Measurements from ENCODE around the gene CCDC12.

The CCDC12 gene

DNA sequence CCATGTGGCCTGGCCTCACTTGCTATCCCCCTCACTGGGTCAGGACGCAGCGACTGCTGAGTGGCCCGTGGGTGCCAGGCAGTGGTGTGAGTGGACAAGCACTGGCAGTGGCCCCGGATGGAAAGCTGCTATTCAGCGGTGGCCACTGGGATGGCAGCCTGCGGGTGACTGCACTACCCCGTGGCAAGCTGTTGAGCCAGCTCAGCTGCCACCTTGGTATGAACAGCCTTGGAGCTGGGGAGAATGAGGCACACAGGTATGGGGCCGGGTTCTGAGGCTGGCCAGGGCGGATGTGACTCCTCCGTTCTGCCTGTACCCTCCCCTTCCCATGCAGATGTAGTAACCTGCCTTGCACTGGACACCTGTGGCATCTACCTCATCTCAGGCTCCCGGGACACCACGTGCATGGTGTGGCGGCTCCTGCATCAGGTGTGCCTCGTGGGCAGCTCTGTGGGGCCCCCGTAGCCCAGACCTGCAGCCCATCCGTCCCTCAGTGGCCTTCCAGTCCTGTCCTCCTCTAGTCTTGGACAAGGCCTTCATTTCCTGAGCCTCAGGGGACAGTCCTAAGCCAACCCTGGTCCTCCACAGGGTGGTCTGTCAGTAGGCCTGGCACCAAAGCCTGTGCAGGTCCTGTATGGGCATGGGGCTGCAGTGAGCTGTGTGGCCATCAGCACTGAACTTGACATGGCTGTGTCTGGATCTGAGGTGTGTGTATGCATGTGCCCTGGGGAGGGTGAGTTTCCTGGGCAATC, 31.1 kb upstream of the CCDC12 start:
- no peak for FAIRE-seq

DNA sequence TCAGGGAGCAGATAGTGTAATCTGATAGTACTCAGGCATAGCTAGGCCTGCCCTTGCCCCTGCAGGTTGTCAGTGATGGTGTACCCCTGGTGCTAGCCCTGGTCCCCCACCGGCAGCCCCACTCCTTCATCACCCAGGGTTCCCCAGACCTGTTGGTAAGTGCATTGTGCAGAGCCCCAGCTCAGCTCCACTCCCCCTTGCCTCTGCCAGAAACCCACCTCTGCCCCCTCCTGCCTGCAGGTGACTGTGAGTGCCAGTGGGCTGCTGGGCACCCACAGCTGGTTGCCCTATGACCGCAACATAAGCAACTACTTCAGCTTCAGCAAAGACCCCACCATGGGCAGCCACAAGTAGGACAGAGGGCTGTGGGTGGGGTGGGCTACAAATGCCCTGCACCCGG, 30.5 kb upstream of the CCDC12 start:
- FAIRE-seq = no peak

DNA sequence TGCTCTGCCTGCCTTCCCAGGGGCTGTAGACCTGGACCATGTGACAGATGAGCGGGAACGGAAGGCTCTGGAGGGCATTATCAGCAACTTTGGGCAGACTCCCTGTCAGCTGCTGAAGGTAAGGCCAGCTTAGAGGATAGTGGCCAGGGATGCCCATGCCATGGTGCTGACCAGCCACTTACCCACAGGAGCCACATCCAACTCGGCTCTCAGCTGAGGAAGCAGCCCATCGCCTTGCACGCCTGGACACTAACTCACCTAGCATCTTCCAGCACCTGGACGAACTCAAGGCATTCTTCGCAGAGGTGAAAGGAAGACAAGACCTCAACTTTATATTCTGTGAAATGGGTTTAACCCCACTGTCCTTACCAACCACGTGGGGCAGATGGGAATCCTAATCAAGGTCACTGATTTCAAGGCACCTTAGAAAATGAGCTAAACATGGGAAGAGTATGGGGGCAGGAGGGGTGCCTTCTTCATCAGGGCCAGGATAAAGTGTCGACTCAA, 29.7 kb upstream of the CCDC12 start:
- FAIRE-seq = no peak

DNA sequence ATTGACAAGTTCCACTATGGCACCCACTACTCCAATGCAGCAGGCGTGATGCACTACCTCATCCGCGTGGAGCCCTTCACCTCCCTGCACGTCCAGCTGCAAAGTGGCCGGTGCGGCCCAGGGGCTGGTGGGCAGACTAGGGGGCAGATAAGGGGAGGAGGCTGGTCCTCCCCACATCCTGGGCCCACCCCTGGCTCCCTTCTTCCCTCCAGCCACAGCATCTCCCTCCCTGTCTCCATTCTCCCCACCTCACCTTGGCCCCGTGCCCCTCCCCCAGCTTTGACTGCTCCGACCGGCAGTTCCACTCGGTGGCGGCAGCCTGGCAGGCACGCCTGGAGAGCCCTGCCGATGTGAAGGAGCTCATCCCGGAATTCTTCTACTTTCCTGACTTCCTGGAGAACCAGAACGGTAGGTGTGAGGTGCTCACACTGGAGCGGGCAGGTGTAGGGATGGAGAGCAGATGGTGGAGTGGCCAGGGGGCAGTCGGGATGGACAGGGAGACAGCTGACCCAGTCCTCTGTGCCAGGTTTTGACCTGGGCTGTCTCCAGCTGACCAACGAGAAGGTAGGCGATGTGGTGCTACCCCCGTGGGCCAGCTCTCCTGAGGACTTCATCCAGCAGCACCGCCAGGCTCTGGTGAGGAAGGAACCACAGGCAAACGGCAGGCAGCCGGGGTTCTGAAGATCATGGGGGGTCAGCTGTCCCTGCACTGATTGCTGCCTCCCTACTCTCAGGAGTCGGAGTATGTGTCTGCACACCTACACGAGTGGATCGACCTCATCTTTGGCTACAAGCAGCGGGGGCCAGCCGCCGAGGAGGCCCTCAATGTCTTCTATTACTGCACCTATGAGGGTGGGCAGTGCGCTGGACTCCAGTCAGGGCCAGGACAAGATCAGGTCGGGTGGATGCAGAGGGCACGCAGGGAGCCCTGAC, 28.9 kb upstream of the CCDC12 start:
- no peak for FAIRE-seq

DNA sequence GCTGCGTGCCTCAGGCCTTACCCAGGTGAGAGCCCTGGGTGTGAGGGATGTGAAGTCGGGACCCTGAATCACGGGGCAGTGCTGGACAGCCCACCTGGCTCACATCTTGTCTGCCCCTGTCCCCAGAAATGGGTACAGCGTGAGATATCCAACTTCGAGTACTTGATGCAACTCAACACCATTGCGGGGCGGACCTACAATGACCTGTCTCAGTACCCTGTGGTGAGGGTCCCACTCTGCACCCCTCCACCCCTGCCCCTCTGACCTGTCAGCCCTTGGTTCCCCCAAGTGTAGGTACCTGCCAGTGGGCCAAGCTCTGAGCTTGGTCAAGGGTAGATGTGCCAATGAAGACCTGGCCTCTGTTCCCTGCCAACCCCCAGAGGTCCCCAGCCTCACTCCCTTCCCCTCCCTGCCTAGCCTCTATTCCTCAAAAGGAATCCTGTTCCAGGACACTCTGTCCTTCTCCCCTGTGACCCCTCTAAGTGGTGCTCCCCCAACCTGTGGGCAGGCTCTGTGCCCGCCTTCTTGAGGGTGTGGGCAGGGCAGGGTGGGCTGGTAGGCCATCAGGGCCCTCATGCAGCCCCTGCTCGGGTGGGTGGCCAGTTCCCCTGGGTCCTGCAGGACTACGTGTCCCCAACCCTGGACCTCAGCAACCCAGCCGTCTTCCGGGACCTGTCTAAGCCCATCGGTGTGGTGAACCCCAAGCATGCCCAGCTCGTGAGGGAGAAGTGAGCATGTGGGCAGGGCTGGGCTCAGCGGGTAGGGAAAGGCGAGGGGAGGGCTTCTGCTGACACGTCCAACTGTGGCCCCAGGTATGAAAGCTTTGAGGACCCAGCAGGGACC, 28.0 kb upstream of the CCDC12 start:
- FAIRE-seq = no peak

DNA sequence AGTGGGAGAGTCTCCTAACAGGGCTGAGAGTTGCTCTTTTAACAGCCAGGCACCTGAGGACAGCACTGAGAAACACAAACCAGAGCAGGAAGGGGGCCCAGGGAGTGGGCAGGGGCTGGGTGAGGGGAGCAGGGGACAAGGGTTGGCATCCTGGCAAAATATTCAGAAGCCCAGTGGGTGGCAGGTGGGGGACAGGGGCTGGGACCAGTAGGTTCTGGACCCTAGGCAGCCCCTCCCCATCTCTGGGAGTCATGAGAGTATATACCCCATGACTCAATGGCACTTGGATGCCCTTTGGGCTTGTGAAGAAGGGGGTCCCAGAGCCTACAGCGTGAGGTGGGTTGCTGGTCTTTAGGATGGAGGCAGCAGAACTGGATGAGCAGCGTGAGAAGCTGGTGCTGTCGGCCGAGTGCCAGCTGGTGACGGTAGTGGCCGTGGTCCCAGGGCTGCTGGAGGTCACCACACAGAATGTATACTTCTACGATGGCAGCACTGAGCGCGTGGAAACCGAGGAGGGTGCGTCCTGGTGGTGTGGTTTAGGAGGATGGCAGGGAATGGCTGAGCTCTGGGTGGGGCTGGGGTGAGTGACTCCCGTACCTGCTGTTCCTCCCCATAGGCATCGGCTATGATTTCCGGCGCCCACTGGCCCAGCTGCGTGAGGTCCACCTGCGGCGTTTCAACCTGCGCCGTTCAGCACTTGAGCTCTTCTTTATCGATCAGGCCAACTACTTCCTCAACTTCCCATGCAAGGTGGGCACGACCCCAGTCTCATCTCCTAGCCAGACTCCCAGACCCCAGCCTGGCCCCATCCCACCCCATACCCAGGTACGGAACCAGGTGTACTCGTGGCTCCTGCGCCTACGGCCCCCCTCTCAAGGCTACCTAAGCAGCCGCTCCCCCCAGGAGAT, 27.2 kb upstream of the CCDC12 start:
- no peak for FAIRE-seq

DNA sequence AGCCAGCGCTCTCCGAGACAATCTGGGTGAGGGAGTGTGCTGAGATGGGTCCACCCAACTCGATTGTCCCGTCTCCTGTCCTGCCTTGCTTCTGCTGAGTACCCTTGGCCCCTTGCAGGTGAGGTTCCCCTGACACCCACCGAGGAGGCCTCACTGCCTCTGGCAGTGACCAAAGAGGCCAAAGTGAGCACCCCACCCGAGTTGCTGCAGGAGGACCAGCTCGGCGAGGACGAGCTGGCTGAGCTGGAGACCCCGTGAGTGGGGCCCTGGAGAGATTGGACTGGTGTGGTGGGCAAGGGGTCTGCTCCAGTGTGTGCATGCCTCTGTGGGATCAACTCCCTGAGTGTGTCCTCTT, 26.5 kb upstream of the CCDC12 start:
- no peak for FAIRE-seq

DNA sequence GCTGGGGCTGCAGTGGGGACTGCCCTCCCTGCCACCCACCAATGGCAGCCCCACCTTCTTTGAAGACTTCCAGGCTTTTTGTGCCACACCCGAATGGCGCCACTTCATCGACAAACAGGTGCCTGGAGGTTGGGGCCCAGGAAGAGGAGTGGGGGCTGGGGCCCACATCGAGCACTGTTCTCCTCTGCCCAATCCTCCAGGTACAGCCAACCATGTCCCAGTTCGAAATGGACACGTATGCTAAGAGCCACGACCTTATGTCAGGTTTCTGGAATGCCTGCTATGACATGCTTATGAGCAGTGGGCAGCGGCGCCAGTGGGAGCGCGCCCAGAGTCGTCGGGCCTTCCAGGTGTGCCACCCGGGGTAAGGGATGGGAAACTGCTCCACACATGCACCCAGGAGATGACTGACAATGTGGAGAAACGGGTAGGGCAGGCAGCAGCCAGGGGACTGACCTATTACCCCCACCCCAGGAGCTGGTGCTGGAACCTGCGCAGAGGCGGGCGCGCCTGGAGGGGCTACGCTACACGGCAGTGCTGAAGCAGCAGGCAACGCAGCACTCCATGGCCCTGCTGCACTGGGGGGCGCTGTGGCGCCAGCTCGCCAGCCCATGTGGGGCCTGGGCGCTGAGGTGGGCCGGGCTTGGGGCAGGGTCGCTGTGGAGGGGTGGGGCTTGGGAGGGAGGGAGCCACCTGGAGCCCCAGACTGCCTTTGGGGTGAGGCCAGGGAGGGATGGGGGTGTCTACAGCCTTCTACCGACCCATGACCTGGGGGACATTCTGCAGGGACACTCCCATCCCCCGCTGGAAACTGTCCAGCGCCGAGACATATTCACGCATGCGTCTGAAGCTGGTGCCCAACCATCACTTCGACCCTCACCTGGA, 25.9 kb upstream of the CCDC12 start:
- no peak for FAIRE-seq

DNA sequence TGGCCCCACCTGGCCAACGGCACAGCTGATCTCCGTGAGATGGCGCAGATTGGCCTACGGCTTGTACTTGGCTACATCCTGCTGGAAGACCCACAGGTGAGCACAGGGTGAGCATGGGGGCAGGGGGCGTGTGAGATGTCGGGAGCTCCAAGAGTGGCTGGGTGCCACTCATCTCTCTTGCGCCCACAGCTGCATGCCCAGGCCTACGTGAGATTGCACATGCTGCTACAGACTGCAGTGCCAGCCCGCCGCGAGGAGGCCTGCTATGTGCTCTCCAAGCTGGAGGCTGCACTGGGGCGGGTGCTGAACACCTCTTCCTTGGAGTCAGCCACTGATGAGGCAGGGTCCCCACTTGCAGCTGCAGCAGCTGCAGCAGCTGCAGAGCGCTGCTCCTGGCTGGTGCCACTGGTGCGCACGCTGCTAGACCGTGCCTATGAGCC, 25.2 kb upstream of the CCDC12 start:
- no peak for FAIRE-seq

DNA sequence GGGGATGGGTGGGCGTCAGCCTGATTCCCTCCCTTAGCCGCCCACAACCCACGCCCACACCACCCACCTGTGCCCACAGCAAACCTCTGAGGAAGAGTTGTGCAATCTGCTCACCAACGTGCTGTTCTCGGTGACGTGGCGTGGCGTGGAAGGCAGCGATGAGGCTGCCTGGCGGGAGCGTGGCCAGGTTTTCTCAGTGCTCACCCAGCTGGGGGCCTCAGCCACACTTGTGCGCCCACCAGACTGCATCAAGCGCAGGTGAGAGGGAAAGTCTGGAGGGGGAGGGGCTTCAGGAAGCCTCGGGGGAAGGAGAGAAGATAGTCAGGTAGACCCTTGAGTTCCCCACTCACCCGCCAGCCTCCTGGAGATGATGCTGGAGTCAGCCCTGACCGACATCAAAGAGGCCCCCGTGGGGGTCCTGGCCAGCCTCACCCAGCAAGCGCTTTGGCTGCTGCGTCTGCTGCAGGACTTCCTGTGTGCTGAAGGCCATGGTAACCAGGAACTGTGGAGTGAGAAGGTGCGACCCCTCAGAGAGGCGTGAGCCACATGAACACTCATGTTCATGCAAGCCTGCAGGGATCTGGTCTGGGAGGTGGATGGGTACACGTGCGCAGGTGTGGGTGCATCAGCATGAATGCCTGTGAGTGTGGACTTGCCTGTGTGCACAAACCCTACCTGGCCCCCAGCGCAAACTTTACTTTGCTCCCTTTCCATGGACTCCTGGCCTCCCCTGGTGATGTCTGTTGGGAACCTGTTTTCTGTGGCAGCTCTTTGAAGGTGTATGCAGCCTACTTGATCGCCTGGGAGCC, 24.6 kb upstream of the CCDC12 start:
- no peak for FAIRE-seq

DNA sequence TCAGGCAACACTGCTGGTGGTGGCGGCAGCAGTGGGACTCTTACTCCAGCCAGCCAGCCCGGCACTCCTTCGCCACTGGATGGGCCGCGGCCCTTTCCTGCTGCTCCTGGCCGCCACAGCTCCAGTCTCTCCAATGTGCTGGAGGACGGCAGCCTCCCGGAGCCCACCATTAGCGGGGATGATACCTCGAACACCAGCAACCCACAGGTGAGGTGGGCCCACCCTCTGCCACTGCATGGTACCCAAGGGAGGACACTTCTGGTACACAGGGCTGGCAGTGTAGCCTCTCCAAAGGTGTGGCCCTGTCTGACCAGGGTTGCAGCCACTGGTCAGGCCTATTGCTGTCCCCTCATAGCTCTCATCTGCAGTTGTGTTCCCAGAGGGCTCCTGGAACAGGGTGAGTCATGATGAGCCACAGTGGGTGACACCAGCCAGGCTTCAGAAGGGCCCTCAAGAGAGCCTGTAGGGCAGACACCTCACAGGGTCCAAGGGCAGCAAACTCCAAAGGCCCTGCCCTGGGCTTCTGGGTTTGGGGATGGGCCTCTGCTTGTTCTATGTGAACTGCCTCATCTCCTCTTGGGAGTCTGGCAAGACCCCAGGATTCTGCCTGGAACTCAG, 23.8 kb upstream of the CCDC12 start:
- FAIRE-seq = no peak

DNA sequence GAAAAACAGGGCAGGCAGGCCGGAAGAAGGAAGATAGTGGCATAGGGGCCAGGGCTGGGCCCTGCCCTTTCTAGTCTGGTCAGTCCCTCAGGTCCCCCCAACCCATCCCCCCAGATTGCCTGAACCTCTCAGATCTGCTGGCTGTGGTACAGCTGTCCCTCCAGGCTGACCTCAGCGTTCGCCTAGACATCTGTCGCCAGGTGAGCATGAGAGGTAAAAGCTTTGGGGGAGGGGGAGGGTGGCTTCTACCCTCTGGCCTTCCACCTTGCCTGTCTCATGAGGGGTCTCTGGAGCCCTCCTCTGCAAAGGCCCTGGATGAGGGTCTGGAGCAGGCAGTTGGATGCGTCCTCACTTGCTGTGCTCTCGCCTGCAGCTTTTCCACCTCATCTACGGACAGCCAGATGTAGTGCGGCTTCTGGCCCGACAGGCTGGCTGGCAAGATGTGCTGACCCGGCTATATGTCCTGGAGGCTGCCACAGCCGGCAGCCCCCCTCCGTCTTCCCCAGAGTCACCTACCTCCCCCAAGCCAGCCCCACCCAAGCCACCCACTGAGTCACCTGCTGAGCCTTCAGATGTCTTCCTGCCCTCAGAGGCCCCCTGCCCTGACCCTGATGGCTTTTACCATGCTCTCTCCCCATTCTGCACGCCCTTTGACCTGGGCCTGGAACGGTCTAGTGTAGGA, 23.1 kb upstream of the CCDC12 start:
- FAIRE-seq = no peak

DNA sequence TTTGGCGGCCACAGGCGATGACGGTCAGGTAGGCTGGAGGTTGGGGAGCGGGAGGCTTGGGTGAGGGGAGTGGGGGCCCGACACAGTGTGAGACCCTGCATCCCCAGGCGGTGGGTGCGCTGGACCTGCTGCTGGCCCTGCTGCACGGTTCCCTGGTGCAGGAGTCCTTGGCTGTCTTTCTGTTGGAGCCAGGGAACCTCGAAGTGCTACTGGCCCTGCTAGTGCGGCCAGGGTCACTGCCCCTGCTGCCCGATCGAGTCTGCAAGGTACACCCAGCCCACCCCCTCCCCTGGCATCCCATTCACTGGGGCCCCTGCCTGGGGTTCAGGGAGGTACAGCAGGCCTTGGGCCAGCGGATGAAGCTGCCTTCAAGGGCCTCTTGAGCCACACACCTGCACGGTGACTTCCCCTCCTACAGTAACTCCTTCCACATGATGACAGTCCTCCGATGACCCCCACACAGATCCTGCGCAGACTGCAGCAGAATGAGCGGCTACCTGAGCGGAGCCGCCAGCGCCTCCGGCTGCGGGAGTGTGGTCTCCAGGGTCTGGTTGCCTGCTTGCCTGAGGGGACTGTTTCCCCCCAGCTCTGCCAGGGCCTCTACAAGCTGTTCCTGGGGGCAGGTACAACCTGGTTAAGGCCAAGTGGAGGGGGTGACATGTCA, 22.4 kb upstream of the CCDC12 start:
- FAIRE-seq = no peak

DNA sequence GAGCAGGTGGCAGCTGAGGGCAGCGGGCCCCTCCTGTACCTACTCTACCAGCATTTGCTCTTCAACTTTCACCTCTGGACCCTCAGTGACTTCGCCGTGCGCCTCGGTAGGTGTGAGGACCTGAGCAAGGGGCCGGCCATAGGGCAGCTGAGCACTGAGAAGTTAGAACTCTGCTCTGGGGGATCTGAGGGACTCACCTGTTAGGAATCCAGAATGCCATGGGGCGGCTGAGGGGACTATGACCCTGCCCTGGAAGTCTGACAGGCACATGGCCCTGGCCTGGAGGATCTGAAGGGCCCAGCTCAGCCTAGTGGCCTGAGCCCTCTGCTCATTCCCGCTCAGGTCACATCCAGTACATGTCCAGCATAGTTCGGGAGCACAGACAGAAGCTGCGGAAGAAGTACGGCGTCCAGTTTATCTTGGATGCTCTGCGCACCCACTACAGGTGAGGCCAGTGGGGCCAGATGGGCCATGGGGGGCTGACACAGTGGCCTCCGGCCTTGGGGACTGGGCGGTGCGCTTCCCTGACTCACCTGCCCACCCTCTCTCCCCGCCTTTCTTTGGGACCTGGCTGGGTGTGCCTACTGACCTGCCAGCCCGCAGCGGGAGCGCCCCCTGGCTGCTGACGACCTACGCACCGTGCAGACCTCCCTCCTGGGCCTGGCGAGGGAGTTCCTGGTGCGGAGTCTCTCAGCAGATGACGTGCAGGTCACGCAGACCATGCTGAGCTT, 21.7 kb upstream of the CCDC12 start:
- FAIRE-seq = no peak

DNA sequence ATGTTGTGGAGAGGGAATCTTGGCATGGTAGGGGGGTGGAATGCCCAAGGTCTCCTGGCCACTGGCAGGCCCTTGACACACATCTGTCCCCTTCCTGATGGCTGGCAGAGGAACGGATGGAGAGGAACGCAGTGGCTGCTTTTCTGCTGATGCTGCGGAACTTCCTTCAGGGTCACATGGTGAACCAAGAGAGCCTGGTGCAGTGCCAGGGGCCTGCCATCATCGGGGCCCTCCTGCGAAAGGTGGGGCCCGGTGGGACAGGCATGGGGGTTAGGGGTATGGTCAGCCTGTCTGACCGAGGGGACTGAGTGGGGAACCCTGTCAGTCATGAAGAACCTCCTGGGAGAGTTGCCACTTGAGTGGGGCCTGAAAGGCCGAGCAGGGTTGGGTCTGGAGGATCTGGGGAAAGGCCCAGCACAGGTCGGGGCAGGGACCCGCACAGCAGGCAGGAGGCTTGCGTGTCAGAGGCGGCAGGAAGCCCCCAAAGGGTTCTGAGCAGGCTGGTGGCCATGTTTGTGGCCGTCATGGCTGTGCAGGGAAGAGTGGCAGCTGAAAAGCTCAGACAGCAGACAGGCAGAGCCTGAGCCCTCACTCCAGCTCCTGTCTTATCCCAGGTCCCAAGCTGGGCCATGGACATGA, 21.0 kb upstream of the CCDC12 start:
- FAIRE-seq = no peak

DNA sequence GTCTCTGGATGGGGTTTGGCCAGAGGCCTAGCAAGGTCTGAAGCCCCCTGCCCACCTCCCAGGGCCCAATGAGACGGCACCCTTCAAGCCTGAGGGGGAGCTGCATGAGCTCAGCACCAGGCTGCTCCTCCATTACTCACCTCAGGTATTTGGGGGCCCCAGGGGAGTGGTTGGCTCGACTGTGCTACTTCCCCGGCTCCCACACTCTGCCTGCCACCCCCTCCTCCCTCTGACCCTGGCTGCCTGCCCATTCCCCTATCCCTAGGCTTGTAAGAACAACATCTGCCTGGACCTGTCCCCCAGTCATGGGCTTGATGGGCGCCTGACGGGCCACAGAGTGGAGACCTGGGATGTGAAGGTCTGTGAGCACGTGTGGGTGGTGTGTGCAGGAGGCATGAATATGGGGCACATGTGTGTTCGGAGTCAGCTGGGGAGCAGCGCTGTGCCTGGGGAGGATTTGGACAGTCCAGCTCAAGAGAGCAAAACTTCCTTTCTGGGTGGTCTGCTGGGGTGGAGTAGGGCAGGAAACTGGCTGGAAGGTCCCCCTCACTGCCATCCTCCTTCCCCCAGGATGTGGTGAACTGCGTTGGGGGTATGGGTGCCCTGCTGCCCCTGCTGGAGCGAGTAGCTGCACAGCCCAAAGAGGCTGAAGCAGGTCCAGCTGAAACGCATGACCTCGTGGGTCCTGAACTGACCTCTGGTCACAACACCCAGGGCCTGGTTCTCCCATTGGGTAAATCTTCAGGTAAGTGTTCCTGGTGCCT, 20.3 kb upstream of the CCDC12 start:
- no peak for FAIRE-seq
